Fibroblast of mammary gland (primary cell): ENCODE measurements around the gene ALKBH2.

Experiments used
- DNase-seq: peaks from one replicate; pipeline ENCODE4 v3.0.0-alpha.2; 2010; ENCODE audit warnings: low read depth
- H3K4me3 ChIP-seq: 2 replicates; pipeline ENCODE4 v1.5.1; 2011; ENCODE audit warnings: low read depth, mild to moderate bottlenecking, low read length, moderate library complexity; ENCODE audit not compliant: control insufficient read depth
- TF ChIP-seq, protein P1 (sequence below): conservative IDR thresholded peaks from 2 replicates; pipeline ENCODE4 v1.5.1; 2011; ENCODE audit warnings: low read depth, low read length, inconsistent platforms; ENCODE audit not compliant: control insufficient read depth, insufficient read depth

The ALKBH2 gene

GRCh38 chr12:109121346-109121880 is 28.1 kb upstream of the ALKBH2 start:
- TF ChIP-seq, protein P1, sequence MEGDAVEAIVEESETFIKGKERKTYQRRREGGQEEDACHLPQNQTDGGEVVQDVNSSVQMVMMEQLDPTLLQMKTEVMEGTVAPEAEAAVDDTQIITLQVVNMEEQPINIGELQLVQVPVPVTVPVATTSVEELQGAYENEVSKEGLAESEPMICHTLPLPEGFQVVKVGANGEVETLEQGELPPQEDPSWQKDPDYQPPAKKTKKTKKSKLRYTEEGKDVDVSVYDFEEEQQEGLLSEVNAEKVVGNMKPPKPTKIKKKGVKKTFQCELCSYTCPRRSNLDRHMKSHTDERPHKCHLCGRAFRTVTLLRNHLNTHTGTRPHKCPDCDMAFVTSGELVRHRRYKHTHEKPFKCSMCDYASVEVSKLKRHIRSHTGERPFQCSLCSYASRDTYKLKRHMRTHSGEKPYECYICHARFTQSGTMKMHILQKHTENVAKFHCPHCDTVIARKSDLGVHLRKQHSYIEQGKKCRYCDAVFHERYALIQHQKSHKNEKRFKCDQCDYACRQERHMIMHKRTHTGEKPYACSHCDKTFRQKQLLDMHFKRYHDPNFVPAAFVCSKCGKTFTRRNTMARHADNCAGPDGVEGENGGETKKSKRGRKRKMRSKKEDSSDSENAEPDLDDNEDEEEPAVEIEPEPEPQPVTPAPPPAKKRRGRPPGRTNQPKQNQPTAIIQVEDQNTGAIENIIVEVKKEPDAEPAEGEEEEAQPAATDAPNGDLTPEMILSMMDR = no peak
- H3K4me3 ChIP-seq = no peak overlapping the region
- no peak for DNase-seq

GRCh38 chr12:109120557-109120956 is 27.3 kb upstream of the ALKBH2 start:
- DNase-seq = no peak
- TF ChIP-seq, protein P1 = no peak
- H3K4me3 ChIP-seq = no peak overlapping the region

- DNase-seq = no peak
These were observed 26.8 kb upstream of the ALKBH2 start for GRCh38 chr12:109120095-109120494.

GRCh38 chr12:109116611-109116949 is 23.3 kb upstream of the ALKBH2 start:
- no peak overlapping the region for H3K4me3 ChIP-seq
- TF ChIP-seq, protein P1 = no peak
- DNase-seq = no peak

More at GRCh38 chr12:109120095-109120494, 26.8 kb upstream of the ALKBH2 start:
- no peak overlapping the region for H3K4me3 ChIP-seq
- TF ChIP-seq, protein P1 = no peak

DNA sequence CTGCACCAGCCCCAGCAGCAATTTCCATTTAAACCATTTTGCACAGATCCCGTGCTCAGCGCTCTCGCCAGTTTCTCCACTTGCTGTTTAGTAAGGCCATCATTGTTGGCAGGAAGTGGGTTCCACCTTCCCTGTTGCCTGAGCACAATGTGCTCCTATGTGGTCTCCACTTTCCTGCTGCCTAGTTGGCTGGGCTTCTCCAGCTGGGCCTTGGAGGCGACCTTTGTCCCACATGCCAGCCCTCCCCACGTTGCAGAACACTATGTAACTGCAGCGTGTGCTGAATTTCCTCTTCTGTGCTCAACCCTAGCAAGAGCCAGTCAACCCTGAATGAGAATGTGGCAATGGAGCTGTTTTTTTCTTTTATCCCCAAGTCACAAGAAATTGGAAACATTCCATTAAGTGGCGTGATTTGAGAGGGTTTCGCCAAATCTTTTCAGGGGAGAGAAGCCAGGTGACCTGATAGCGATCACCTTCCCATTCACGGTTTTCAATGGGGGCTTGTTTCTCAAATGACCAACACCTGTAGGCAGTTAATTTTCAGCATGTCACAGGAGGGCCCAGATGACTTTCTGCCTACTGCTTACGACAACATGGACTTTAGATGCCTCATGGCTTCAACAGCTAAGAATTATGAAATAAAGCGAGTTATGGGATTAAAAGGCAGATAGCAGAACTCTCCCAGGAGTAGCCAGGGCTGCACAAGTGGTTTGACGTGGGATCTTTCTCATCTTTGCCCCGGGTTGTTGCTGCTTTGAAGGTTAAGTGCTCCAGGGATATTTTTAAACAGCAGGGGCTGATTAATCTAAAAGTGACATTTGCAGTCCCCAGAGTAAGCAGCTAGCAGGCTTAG is 22.7 kb upstream of the ALKBH2 start, which contains the start of gene ACACB:
Gene ACACB, plus strand, starts transcription at position 830 of the 853 bp plus-strand sequence. CDS start 22,819 bp downstream, outside the sequence.
- TF ChIP-seq, protein P1 = no peak
- no peak for DNase-seq
- no peak within 1 kb of the TSS for H3K4me3 ChIP-seq

- no peak overlapping the region for H3K4me3 ChIP-seq
- DNase-seq = no peak
- TF ChIP-seq, protein P1 = no peak
These were observed 22.1 kb upstream of the ALKBH2 start for GRCh38 chr12:109115404-109115757.

GRCh38 chr12:109114644-109115043 is 21.4 kb upstream of the ALKBH2 start:
- TF ChIP-seq, protein P1 = no peak

More at GRCh38 chr12:109114644-109115043, 21.4 kb upstream of the ALKBH2 start:
- H3K4me3 ChIP-seq = no peak overlapping the region
- DNase-seq = no peak
